ENCODE results near the gene EFS.

DNA sequence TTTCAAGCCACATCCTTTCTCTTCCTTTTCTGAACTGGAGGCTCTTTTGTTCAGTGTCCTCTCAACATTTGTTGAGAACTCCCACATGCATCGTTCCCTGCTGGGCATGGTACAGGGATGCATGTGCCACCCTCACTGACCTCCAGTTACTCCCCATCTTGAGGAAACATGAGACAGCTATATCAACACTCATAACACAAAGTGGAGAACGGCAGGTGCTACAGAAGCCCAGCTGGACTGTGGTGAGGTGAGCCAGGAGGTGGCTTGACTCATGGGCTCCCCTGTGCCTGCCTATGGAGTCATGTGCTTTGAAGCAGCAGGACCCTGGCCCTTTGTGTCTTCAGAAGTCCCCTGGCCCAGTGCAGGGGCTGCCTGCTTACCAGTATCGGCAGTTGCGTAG is 33.4 kb upstream of the EFS start:
- TF ChIP-seq, protein P1, sequence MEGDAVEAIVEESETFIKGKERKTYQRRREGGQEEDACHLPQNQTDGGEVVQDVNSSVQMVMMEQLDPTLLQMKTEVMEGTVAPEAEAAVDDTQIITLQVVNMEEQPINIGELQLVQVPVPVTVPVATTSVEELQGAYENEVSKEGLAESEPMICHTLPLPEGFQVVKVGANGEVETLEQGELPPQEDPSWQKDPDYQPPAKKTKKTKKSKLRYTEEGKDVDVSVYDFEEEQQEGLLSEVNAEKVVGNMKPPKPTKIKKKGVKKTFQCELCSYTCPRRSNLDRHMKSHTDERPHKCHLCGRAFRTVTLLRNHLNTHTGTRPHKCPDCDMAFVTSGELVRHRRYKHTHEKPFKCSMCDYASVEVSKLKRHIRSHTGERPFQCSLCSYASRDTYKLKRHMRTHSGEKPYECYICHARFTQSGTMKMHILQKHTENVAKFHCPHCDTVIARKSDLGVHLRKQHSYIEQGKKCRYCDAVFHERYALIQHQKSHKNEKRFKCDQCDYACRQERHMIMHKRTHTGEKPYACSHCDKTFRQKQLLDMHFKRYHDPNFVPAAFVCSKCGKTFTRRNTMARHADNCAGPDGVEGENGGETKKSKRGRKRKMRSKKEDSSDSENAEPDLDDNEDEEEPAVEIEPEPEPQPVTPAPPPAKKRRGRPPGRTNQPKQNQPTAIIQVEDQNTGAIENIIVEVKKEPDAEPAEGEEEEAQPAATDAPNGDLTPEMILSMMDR (IDR thresholded peaks at IDR 0.05; ENCODE audit: low read length), result no peak
- TF ChIP-seq EZH2 (optimal IDR thresholded peaks at IDR 0.05; ENCODE audit: low read depth, low read length) (no peak), EZH2phosphoT487 (IDR thresholded peaks at IDR 0.05; ENCODE audit: low read length) (no peak)

All from MM.1S (cell line).